ENCODE measurements around the gene SAMMSON. TPM values are rescaled to one million over a fixed set of nuclear protein-coding genes. Genes with fewer than 3 reads are reported as not detected.

SAMMSON gene
- total RNA-seq, 1 experiment from 2014 or later, result not detected

DNA sequence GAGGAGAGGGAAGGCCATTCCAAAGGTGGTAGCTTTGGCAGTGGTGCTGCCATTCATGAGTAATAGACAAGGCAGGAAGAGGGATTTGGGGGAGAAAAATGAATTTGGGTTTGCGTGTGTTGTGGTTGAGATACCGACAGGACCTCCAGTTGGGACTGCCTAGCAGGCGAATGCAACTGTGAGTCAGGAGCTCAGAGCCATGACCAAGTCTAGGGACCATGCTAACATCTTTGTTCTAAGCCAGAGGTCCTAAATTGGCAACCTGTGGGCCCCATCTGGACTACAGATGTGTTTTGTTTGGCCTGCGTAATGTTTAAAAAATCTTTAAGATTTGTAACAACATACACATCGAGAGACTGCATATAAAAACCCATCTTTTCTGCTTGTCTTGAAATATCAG is 61.6 kb downstream of the SAMMSON start:
- Histone ChIP-seq H3K4me1 (ENCODE audit: control insufficient read depth, insufficient read depth, low read length) (no peaks in the 10 kb centered on the region), H3K27me3 (ENCODE audit: control insufficient read depth, insufficient read depth, low read length) (no peaks in the 10 kb centered on the region; the same call in 1 of the 2 replicates), H3K27ac (ENCODE audit: low read length) (no peak overlapping the region), H3K4me3 (ENCODE audit: low read depth in 2 of 2, low read length in 2 of 2) (no peak overlapping the region), H3K36me3 (ENCODE audit: control insufficient read depth, insufficient read depth, low read length) (no peaks in the 10 kb centered on the region), H3K9me3 (ENCODE audit: control insufficient read depth, insufficient read depth, low read depth, low read length) (no peaks in the 10 kb centered on the region)
- in situ Hi-C loops (cut with HindIII; ENCODE audit: low pct_unique_long_range_greater_than_20kb, low sequenced_read_pairs), result no loop called here
- intact Hi-C loops (cut with micrococcal nuclease; ENCODE audit: unreplicated experiment), result loop anchor here (5.0 kb wide), 1 partner anchor 1591 kb away; no protein-coding TSS in a partner anchor
- ChIA-PET CTCF (no interaction called here), POLR2A (no interaction called here)
- ATAC-seq, result no peak
- BruUV-seq (replicated peaks), result no TSS peak
- no peak for DNase-seq (ENCODE audit: low read depth, low spot score)
- TF ChIP-seq, protein P1, sequence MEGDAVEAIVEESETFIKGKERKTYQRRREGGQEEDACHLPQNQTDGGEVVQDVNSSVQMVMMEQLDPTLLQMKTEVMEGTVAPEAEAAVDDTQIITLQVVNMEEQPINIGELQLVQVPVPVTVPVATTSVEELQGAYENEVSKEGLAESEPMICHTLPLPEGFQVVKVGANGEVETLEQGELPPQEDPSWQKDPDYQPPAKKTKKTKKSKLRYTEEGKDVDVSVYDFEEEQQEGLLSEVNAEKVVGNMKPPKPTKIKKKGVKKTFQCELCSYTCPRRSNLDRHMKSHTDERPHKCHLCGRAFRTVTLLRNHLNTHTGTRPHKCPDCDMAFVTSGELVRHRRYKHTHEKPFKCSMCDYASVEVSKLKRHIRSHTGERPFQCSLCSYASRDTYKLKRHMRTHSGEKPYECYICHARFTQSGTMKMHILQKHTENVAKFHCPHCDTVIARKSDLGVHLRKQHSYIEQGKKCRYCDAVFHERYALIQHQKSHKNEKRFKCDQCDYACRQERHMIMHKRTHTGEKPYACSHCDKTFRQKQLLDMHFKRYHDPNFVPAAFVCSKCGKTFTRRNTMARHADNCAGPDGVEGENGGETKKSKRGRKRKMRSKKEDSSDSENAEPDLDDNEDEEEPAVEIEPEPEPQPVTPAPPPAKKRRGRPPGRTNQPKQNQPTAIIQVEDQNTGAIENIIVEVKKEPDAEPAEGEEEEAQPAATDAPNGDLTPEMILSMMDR (IDR thresholded peaks at IDR 0.05), result no peak
- TF ChIP-seq POLR2AphosphoS5 (IDR thresholded peaks at IDR 0.05; ENCODE audit: low read depth, low read length), result no peak
- no peak for TF ChIP-seq SIN3A (IDR thresholded peaks at IDR 0.05; ENCODE audit: borderline replicate concordance, insufficient read depth, low read depth, low read length)
- TF ChIP-seq, protein P2, sequence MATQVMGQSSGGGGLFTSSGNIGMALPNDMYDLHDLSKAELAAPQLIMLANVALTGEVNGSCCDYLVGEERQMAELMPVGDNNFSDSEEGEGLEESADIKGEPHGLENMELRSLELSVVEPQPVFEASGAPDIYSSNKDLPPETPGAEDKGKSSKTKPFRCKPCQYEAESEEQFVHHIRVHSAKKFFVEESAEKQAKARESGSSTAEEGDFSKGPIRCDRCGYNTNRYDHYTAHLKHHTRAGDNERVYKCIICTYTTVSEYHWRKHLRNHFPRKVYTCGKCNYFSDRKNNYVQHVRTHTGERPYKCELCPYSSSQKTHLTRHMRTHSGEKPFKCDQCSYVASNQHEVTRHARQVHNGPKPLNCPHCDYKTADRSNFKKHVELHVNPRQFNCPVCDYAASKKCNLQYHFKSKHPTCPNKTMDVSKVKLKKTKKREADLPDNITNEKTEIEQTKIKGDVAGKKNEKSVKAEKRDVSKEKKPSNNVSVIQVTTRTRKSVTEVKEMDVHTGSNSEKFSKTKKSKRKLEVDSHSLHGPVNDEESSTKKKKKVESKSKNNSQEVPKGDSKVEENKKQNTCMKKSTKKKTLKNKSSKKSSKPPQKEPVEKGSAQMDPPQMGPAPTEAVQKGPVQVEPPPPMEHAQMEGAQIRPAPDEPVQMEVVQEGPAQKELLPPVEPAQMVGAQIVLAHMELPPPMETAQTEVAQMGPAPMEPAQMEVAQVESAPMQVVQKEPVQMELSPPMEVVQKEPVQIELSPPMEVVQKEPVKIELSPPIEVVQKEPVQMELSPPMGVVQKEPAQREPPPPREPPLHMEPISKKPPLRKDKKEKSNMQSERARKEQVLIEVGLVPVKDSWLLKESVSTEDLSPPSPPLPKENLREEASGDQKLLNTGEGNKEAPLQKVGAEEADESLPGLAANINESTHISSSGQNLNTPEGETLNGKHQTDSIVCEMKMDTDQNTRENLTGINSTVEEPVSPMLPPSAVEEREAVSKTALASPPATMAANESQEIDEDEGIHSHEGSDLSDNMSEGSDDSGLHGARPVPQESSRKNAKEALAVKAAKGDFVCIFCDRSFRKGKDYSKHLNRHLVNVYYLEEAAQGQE (IDR thresholded peaks at IDR 0.05; ENCODE audit: insufficient read depth in 1 of 2, low read depth in 2 of 2, low read length in 1 of 2), result no peak
- TF ChIP-seq TCF7L2 (IDR thresholded peaks at IDR 0.05; ENCODE audit: low read depth, low read length), result no peak

DNA sequence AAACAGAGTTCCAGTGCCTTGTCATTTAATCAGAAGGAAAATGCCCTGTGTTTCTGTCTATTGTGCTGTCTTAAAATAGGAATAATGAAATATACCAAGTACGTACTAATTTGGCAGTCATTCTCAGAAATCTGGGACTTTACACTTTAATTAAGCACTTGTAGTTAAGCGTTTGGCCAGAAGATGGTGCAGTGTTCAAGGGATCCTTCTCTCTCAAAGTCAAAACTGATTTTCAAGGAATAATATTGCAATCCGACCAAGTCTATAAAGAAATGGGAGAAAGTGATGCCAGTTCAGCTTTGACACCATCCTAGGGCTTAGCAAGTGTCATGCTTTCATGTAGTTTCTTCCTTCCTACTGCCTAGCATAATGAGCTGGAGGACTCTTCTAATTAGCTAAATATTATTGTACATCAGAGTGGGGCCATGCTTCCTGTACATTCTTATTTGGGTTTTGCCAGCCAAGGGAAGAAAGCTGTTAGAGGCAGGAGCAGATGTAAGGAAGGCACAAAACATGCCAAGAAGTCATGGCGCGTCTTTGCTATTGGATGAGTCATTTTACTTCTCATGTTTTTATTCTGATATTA is 64.8 kb downstream of the SAMMSON start:
- H3K4me1 ChIP-seq (ENCODE audit: control insufficient read depth, insufficient read depth, low read length), result no peaks in the 10 kb centered on the region
- CTCF ChIA-PET, result no interaction called here
- in situ Hi-C loops (cut with HindIII; ENCODE audit: low pct_unique_long_range_greater_than_20kb, low sequenced_read_pairs) (no loop called here), intact Hi-C loops (cut with micrococcal nuclease; ENCODE audit: unreplicated experiment) (loop anchor here (5.0 kb wide), 1 partner anchor 1588 kb away; no protein-coding TSS in a partner anchor)
- no peak overlapping the region for H3K4me3 ChIP-seq (ENCODE audit: low read depth in 2 of 2, low read length in 2 of 2)
- no TSS peak for BruUV-seq (replicated peaks)
- DNase-seq (ENCODE audit: low read depth, low spot score) (peak; percentile 28), ATAC-seq (no peak)
- no peaks in the 10 kb centered on the region for H3K9me3 ChIP-seq (ENCODE audit: control insufficient read depth, insufficient read depth, low read depth, low read length)
- H3K36me3 ChIP-seq (ENCODE audit: control insufficient read depth, insufficient read depth, low read length), result no peaks in the 10 kb centered on the region
- H3K27ac ChIP-seq (ENCODE audit: low read length), result no peak overlapping the region
- H3K27me3 ChIP-seq (ENCODE audit: control insufficient read depth, insufficient read depth, low read length), result no peaks in the 10 kb centered on the region
- POLR2A ChIA-PET, result no interaction called here
- TF ChIP-seq POLR2AphosphoS5 (IDR thresholded peaks at IDR 0.05; ENCODE audit: low read depth, low read length), result no peak
- TF ChIP-seq, protein P1 (IDR thresholded peaks at IDR 0.05), result peak; percentile 61
- no peak for TF ChIP-seq SIN3A (IDR thresholded peaks at IDR 0.05; ENCODE audit: borderline replicate concordance, insufficient read depth, low read depth, low read length)
